ENCODE data around the gene CHURC1. TPM values are rescaled to one million over a fixed set of nuclear protein-coding genes. Genes with fewer than 3 reads are reported as not detected.

CHURC1 gene
- total and polyA plus RNA-seq, 2 of the 13 experiments (the other 11 are each of a cell fraction or from before 2014, with no cell fraction given): 41.1 to 74.4 TPM

GRCh38 chr14:64973026-64973442, 58.8 kb downstream of the CHURC1 start (continued):
- TF ChIP-seq ATRX (CRISPR knock-in tag; IDR thresholded peaks at IDR 0.05; ENCODE audit: borderline replicate concordance) (no peak), MIER2 (CRISPR knock-in tag; IDR thresholded peaks at IDR 0.05) (no peak), ZNF253 (CRISPR knock-in tag; IDR thresholded peaks at IDR 0.05; ENCODE audit: borderline replicate concordance) (no peak), SCMH1 (CRISPR knock-in tag; IDR thresholded peaks at IDR 0.05; ENCODE audit: borderline replicate concordance) (no peak), AHR (CRISPR knock-in tag; IDR thresholded peaks at IDR 0.05) (no peak), ETV6 (CRISPR knock-in tag; conservative IDR thresholded peaks at IDR 0.05) (no peak), CBFB (CRISPR knock-in tag; IDR thresholded peaks at IDR 0.05) (no peak), TGIF2 (CRISPR knock-in tag; IDR thresholded peaks at IDR 0.05) (no peak), PCBP2 (optimal IDR thresholded peaks at IDR 0.05; ENCODE audit: low read depth, low read length, poor library complexity, severe bottlenecking) (no peak), TBX3 (IDR thresholded peaks at IDR 0.05; ENCODE audit: borderline replicate concordance) (no peak), CBX5 (CRISPR knock-in tag; IDR thresholded peaks at IDR 0.05; ENCODE audit: borderline replicate concordance) (no peak), ZSCAN22 (CRISPR knock-in tag; IDR thresholded peaks at IDR 0.05) (no peak), ZNF891 (CRISPR knock-in tag; IDR thresholded peaks at IDR 0.05) (no peak)
- TF ChIP-seq, protein P1, sequence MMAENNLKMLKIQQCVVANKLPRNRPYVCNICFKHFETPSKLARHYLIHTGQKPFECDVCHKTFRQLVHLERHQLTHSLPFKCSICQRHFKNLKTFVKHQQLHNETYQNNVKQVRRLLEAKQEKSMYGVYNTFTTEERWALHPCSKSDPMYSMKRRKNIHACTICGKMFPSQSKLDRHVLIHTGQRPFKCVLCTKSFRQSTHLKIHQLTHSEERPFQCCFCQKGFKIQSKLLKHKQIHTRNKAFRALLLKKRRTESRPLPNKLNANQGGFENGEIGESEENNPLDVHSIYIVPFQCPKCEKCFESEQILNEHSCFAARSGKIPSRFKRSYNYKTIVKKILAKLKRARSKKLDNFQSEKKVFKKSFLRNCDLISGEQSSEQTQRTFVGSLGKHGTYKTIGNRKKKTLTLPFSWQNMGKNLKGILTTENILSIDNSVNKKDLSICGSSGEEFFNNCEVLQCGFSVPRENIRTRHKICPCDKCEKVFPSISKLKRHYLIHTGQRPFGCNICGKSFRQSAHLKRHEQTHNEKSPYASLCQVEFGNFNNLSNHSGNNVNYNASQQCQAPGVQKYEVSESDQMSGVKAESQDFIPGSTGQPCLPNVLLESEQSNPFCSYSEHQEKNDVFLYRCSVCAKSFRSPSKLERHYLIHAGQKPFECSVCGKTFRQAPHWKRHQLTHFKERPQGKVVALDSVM (CRISPR knock-in tag; IDR thresholded peaks at IDR 0.05): 0 out of 2 replicates have a peak, but pooled peaks have one; percentile 59
